SK-N-SH (cell line): ENCODE measurements around the gene ATXN7L3B. TPM values are rescaled to one million over a fixed set of nuclear protein-coding genes. Genes with fewer than 3 reads are reported as not detected.

ENCODE experiments used
- CTCF ChIA-PET: fragments of 300-600, 350-600 bp; formaldehyde crosslinking; extraction: SDS; loops from one replicate; lab custom pipeline; 2021; lab: Yijun Ruan, JAX
- POLR2A ChIA-PET: fragments of 350-600 bp; sonication (Branson Sonifier 250); formaldehyde crosslinking; extraction: SDS; loops from one replicate; lab custom pipeline; 2020; ENCODE audit warnings: antibody characterized with exemption, inconsistent platforms; lab: Yijun Ruan, JAX
- DNase-seq: peaks from one replicate; pipeline ENCODE4 v3.0.0; 2012
- H2AFZ ChIP-seq: fragments of 200-600 bp; sonication (generic); 2 replicates; pipeline ENCODE4 v1.8.1; 2016; ENCODE audit warnings: antibody characterized with exemption, mild to moderate bottlenecking, low read depth
- H3F3A ChIP-seq: fragments of 200-600 bp; sonication (generic); replicated peaks from 2 replicates; pipeline ENCODE3; 2016; ENCODE audit warnings: antibody characterized with exemption, mild to moderate bottlenecking; ENCODE audit not compliant: insufficient read depth
- H3K27ac ChIP-seq, 2 experiments: fragments of 200-500 bp in 1 of 2; fragments of 200-600 bp in 1 of 2; sonication (Bioruptor generic) in 1 of 2; sonication (generic), shearing (Covaris generic) in 1 of 2; 2 replicates each; pipeline versions ENCODE4 v1.5.1 to v1.6.1; 2014 to 2016; ENCODE audit warnings: low read depth in 2 of 2, inconsistent platforms in 1 of 2, low read length in 1 of 2, mild to moderate bottlenecking in 1 of 2, mixed read lengths in 1 of 2
- H3K27me3 ChIP-seq: fragments of 200-600 bp; sonication (generic), shearing (Covaris generic); 2 replicates; pipeline ENCODE4 v1.6.1; 2016; ENCODE audit warnings: mixed run types; ENCODE audit not compliant: insufficient read depth
- H3K36me3 ChIP-seq, 2 experiments: fragments of 200-500 bp in 1 of 2; fragments of 200-600 bp in 1 of 2; sonication (Bioruptor generic) in 1 of 2; sonication (generic) in 1 of 2; replicated peaks in 1 of 2; 2 replicates each; pipeline versions ENCODE3 to v1.5.1; 2014 to 2016; ENCODE audit warnings: low read length in 1 of 2, mild to moderate bottlenecking in 1 of 2; ENCODE audit not compliant: insufficient read depth in 2 of 2, control insufficient read depth in 1 of 2
- H3K4me1 ChIP-seq, 2 experiments: fragments of 200-500 bp in 1 of 2; fragments of 200-600 bp in 1 of 2; sonication (Bioruptor generic) in 1 of 2; sonication (generic), shearing (Covaris generic) in 1 of 2; 2 replicates each; pipeline versions ENCODE4 v1.5.1 to v1.6.1; 2014 to 2016; ENCODE audit warnings: low read depth in 1 of 2, low read length in 1 of 2, mixed run types in 1 of 2; ENCODE audit not compliant: insufficient read depth in 2 of 2, control insufficient read depth in 1 of 2
- H3K4me2 ChIP-seq: fragments of 200-600 bp; sonication (generic), shearing (Covaris generic); 2 replicates; pipeline ENCODE4 v1.6.1; 2017; ENCODE audit warnings: mixed run types
- H3K4me3 ChIP-seq, 2 experiments: fragments of 200-500 bp in 1 of 2; fragments of 200-600 bp in 1 of 2; sonication (Bioruptor generic) in 1 of 2; sonication (generic), shearing (Covaris generic) in 1 of 2; 2 replicates each; pipeline versions ENCODE4 v1.5.1 to v1.8.1; 2014 to 2016; ENCODE audit warnings: low read depth in 2 of 2, inconsistent platforms in 1 of 2, low read length in 1 of 2, mild to moderate bottlenecking in 1 of 2, mixed read lengths in 1 of 2, moderate library complexity in 1 of 2
- H3K79me2 ChIP-seq: fragments of 200-600 bp; sonication (generic); 2 replicates; pipeline ENCODE4 v1.8.1; 2017; ENCODE audit warnings: mild to moderate bottlenecking; ENCODE audit not compliant: insufficient read depth
- H3K9ac ChIP-seq: fragments of 200-600 bp; sonication (generic); 2 replicates; pipeline ENCODE4 v1.6.1; 2017; ENCODE audit warnings: mixed run types
- H3K9me2 ChIP-seq: fragments of 200-600 bp; sonication (generic); 2 replicates; pipeline ENCODE4 v1.6.1; 2017; ENCODE audit warnings: mixed run types
- H3K9me3 ChIP-seq: fragments of 200-600 bp; sonication (generic); 2 replicates; pipeline ENCODE4 v1.6.1; 2017; ENCODE audit warnings: mixed run types, mild to moderate bottlenecking, moderate library complexity
- H4K20me1 ChIP-seq: fragments of 200-600 bp; sonication (generic); 2 replicates; pipeline ENCODE4 v1.6.1; 2017; ENCODE audit warnings: mild to moderate bottlenecking, mixed run types; ENCODE audit not compliant: insufficient read depth
- EZH2phosphoT487 ChIP-seq: fragments of 200-600 bp; sonication (generic); IDR thresholded peaks from 2 replicates; pipeline ENCODE4 v1.6.1; 2017; ENCODE audit warnings: low read depth, mixed run types, mild to moderate bottlenecking, antibody characterized with exemption, moderate library complexity, borderline replicate concordance
- FOSL2 ChIP-seq: IDR thresholded peaks from 2 replicates; pipeline ENCODE4 v1.4.0; 2012; ENCODE audit warnings: low read depth, mild to moderate bottlenecking, moderate library complexity, borderline replicate concordance
- GATA2 ChIP-seq: sonication (generic); formaldehyde crosslinking; IDR thresholded peaks from 2 replicates; pipeline ENCODE4 v1.5.0; 2020; ENCODE audit warnings: mild to moderate bottlenecking, missing genetic modification reagents
- JUND ChIP-seq: IDR thresholded peaks from 2 replicates; pipeline ENCODE4 v1.4.0; 2012
- NRF1 ChIP-seq: IDR thresholded peaks from 2 replicates; pipeline ENCODE4 v1.6.1; 2012; ENCODE audit warnings: low read depth, mild to moderate bottlenecking, low read length
- RAD21 ChIP-seq: IDR thresholded peaks from 2 replicates; pipeline ENCODE4 v1.6.1; 2012; ENCODE audit warnings: mild to moderate bottlenecking, low read length
- RCOR1 ChIP-seq: fragments of 150-350 bp; IDR thresholded peaks from 2 replicates; pipeline ENCODE4 v1.6.1; 2017; ENCODE audit warnings: antibody characterized with exemption, low read length
- RFX5 ChIP-seq: IDR thresholded peaks from 2 replicates; pipeline ENCODE4 v1.6.1; 2012; ENCODE audit warnings: mild to moderate bottlenecking, improper control_type of control experiment, low read length
- SIN3A ChIP-seq: IDR thresholded peaks from 2 replicates; pipeline ENCODE4 v1.6.1; 2012; ENCODE audit warnings: low read depth, mild to moderate bottlenecking, low read length, moderate library complexity, borderline replicate concordance
- YY1 ChIP-seq: IDR thresholded peaks from 2 replicates; pipeline ENCODE4 v1.4.0; 2012; ENCODE audit warnings: low read depth, mild to moderate bottlenecking
- WGBS: methylation state at CpG from one replicate; pipeline ENCODE4 v1.1.6; 2017; ENCODE audit warnings: low lambda C conversion rate; 5-methylcytosine and 5-hydroxymethylcytosine counted together
- polyA plus RNA-seq, 3 experiments: library from polyadenylated mRNA; depleted of rRNA; stranded (reverse); fragments of >200 nt; gene quantifications; 2 replicates each; pipeline ENCODE4 v1.2.3, GENCODE V29; 2012
- TF ChIP-seq, protein P1 (sequence below): IDR thresholded peaks from 2 replicates; pipeline ENCODE4 v1.4.0; 2012; ENCODE audit warnings: low read depth
- TF ChIP-seq, protein P2 (sequence below): IDR thresholded peaks from 2 replicates; pipeline ENCODE4; 2012
- TF ChIP-seq, protein P3 (sequence below): IDR thresholded peaks from 2 replicates; pipeline ENCODE4 v1.4.0; 2012; ENCODE audit warnings: low read depth, borderline replicate concordance
- TF ChIP-seq, protein P4 (sequence below): IDR thresholded peaks from 2 replicates; pipeline ENCODE4 v1.4.0; 2012; ENCODE audit warnings: low read depth, borderline replicate concordance
- TF ChIP-seq, protein P5 (sequence below): fragments of 150-350 bp; IDR thresholded peaks from 2 replicates; pipeline ENCODE4 v1.6.1; 2016; ENCODE audit warnings: mild to moderate bottlenecking, low read depth, low read length

The ATXN7L3B gene
- polyA plus RNA-seq, 1 of the 3 experiments (the other 2 are of a cell fraction), result 13.8 TPM

DNA sequence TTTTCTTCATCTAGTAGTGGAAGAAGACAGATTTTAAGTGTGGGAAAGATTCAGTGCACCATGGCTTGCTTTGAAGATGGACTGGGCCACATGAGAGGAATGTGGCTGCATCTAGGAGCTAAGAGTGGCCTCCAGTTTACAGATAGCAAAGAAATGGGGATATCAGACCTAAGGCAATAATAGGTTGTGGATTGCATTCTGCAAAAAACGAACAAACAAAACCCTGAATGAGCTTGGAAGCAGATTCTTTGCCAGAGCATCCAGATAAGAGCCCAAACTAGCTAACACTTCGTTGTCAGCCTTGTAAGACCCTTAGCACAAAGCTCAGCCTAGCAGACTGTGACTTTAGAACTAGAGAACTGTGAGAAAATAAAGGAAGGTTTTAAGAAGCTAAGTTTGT lies 9.6 kb downstream of the ATXN7L3B start:
- POLR2A ChIA-PET, result no interaction called here
- 55% methylated on average over 2 of the region's 2 CpGs for WGBS

More for the DNA sequence above, 9.6 kb downstream of the ATXN7L3B start:
- no peak overlapping the region for H3K4me2 ChIP-seq
- DNase-seq, result no peak
- H3K79me2 ChIP-seq, result peaks cover 27% of the 10 kb centered on the region
- H3F3A ChIP-seq, result peaks cover 4% of the 10 kb centered on the region
- H3K27me3 ChIP-seq, result no peaks in the 10 kb centered on the region
- TF ChIP-seq FOSL2 (no peak), GATA2 (CRISPR knock-in tag) (no peak), NRF1 (no peak), EZH2phosphoT487 (no peak), JUND (no peak), SIN3A (no peak), RCOR1 (no peak), RFX5 (no peak), RAD21 (no peak), YY1 (no peak)
- TF ChIP-seq, protein P1, sequence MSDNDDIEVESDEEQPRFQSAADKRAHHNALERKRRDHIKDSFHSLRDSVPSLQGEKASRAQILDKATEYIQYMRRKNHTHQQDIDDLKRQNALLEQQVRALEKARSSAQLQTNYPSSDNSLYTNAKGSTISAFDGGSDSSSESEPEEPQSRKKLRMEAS, result no peak
- TF ChIP-seq, protein P2, sequence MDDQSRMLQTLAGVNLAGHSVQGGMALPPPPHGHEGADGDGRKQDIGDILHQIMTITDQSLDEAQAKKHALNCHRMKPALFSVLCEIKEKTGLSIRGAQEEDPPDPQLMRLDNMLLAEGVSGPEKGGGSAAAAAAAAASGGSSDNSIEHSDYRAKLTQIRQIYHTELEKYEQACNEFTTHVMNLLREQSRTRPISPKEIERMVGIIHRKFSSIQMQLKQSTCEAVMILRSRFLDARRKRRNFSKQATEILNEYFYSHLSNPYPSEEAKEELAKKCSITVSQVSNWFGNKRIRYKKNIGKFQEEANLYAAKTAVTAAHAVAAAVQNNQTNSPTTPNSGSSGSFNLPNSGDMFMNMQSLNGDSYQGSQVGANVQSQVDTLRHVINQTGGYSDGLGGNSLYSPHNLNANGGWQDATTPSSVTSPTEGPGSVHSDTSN, result no peak
- TF ChIP-seq, protein P3, sequence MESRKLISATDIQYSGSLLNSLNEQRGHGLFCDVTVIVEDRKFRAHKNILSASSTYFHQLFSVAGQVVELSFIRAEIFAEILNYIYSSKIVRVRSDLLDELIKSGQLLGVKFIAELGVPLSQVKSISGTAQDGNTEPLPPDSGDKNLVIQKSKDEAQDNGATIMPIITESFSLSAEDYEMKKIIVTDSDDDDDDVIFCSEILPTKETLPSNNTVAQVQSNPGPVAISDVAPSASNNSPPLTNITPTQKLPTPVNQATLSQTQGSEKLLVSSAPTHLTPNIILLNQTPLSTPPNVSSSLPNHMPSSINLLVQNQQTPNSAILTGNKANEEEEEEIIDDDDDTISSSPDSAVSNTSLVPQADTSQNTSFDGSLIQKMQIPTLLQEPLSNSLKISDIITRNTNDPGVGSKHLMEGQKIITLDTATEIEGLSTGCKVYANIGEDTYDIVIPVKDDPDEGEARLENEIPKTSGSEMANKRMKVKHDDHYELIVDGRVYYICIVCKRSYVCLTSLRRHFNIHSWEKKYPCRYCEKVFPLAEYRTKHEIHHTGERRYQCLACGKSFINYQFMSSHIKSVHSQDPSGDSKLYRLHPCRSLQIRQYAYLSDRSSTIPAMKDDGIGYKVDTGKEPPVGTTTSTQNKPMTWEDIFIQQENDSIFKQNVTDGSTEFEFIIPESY, result no peak
- TF ChIP-seq, protein P4, sequence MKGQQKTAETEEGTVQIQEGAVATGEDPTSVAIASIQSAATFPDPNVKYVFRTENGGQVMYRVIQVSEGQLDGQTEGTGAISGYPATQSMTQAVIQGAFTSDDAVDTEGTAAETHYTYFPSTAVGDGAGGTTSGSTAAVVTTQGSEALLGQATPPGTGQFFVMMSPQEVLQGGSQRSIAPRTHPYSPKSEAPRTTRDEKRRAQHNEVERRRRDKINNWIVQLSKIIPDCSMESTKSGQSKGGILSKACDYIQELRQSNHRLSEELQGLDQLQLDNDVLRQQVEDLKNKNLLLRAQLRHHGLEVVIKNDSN, result no peak
- TF ChIP-seq, protein P5, sequence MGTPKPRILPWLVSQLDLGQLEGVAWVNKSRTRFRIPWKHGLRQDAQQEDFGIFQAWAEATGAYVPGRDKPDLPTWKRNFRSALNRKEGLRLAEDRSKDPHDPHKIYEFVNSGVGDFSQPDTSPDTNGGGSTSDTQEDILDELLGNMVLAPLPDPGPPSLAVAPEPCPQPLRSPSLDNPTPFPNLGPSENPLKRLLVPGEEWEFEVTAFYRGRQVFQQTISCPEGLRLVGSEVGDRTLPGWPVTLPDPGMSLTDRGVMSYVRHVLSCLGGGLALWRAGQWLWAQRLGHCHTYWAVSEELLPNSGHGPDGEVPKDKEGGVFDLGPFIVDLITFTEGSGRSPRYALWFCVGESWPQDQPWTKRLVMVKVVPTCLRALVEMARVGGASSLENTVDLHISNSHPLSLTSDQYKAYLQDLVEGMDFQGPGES, result no peak
- peaks cover 9 to 24% of the 10 kb centered on the region in 2 experiments for H3K36me3 ChIP-seq
- CTCF ChIA-PET, result no interaction called here
- no peaks in the 10 kb centered on the region; a peak in 2 of 4 replicates for H3K4me1 ChIP-seq
- peaks cover 19% of the 10 kb centered on the region for H4K20me1 ChIP-seq
- H3K4me3 ChIP-seq, result no peak overlapping the region
- H3K9me2 ChIP-seq, result no peaks in the 10 kb centered on the region
- H2AFZ ChIP-seq, result no peak overlapping the region
- no peak overlapping the region for H3K9ac ChIP-seq
- no peaks in the 10 kb centered on the region for H3K9me3 ChIP-seq
- H3K27ac ChIP-seq, result no peak overlapping the region
